Astrocyte (in vitro differentiated cells and primary cell): ENCODE data around the gene APOA1. TPM values are rescaled to one million over a fixed set of nuclear protein-coding genes. Genes with fewer than 3 reads are reported as not detected.
"Not testable (repeated sequence)": the region's sequence is repeated elsewhere in the genome, so short reads cannot be mapped to it uniquely, and the experiment has no call there.

ENCODE experiments used
- DNase-seq: peaks from one replicate; pipeline ENCODE4 v3.0.0-alpha.2; 2010; ENCODE audit warnings: low read depth
- FAIRE-seq: peaks from 2 replicates; lab custom pipeline; 2011; peaks lifted over from hg19 to GRCh38; lab: Jason Lieb, UNC
- H2AFZ ChIP-seq: 2 replicates; pipeline ENCODE4 v1.6.0; 2012; ENCODE audit warnings: low read depth, low read length, inconsistent platforms
- H3K27ac ChIP-seq: 2 replicates; pipeline ENCODE4 v1.5.1; 2011; ENCODE audit warnings: low read depth, low read length, inconsistent platforms
- H3K27me3 ChIP-seq: 2 replicates; pipeline ENCODE4 v1.6.0; 2011; ENCODE audit warnings: low read length, inconsistent platforms; ENCODE audit not compliant: insufficient read depth
- H3K36me3 ChIP-seq: 2 replicates; pipeline ENCODE4 v1.5.1; 2011; ENCODE audit warnings: low read length, inconsistent platforms; ENCODE audit not compliant: insufficient read depth
- H3K4me1 ChIP-seq: 2 replicates; pipeline ENCODE4 v1.5.1; 2011; ENCODE audit warnings: low read length, inconsistent platforms; ENCODE audit not compliant: insufficient read depth
- H3K4me2 ChIP-seq: 2 replicates; pipeline ENCODE4 v1.6.0; 2012; ENCODE audit warnings: low read length, inconsistent platforms
- H3K4me3 ChIP-seq: 2 replicates; pipeline ENCODE4 v1.5.1; 2011; ENCODE audit warnings: low read depth, mild to moderate bottlenecking, low read length, inconsistent platforms; ENCODE audit not compliant: insufficient read depth
- H3K79me2 ChIP-seq: 2 replicates; pipeline ENCODE4 v1.6.0; 2012; ENCODE audit warnings: mild to moderate bottlenecking, low read length, inconsistent platforms; ENCODE audit not compliant: insufficient read depth
- H3K9ac ChIP-seq: 2 replicates; pipeline ENCODE4 v1.6.0; 2012; ENCODE audit warnings: mild to moderate bottlenecking, low read length, inconsistent platforms
- H3K9me3 ChIP-seq: 2 replicates; pipeline ENCODE4 v1.5.1; 2012; ENCODE audit warnings: low read depth, mild to moderate bottlenecking, low read length, inconsistent platforms; ENCODE audit not compliant: insufficient read depth
- H4K20me1 ChIP-seq: 2 replicates; pipeline ENCODE4 v1.6.0; 2012; ENCODE audit warnings: low read length, inconsistent platforms; ENCODE audit not compliant: insufficient read depth
- H3K27ac Mint-ChIP-seq: one replicate; pipeline ENCODE4 v1.8.0; 2021; ENCODE audit warnings: mild to moderate bottlenecking, mixed read lengths; ENCODE audit not compliant: unreplicated experiment
- H3K27me3 Mint-ChIP-seq: one replicate; pipeline ENCODE4 v1.8.0; 2021; ENCODE audit warnings: low read depth, mixed read lengths; ENCODE audit not compliant: unreplicated experiment
- H3K36me3 Mint-ChIP-seq: one replicate; pipeline ENCODE4 v1.8.0; 2021; ENCODE audit warnings: low read depth, mixed read lengths; ENCODE audit not compliant: unreplicated experiment
- H3K4me1 Mint-ChIP-seq: one replicate; pipeline ENCODE4 v1.8.0; 2021; ENCODE audit warnings: low read depth, mixed read lengths; ENCODE audit not compliant: unreplicated experiment
- H3K4me3 Mint-ChIP-seq: one replicate; pipeline ENCODE4 v1.8.0; 2021; ENCODE audit warnings: mild to moderate bottlenecking, moderate library complexity, mixed read lengths; ENCODE audit not compliant: unreplicated experiment
- H3K9me3 Mint-ChIP-seq: one replicate; pipeline ENCODE4 v1.8.0; 2021; ENCODE audit warnings: mild to moderate bottlenecking, mixed read lengths; ENCODE audit not compliant: unreplicated experiment
- CTCF ChIP-seq: IDR thresholded peaks from 2 replicates; pipeline ENCODE4 v1.5.1; 2011; ENCODE audit warnings: low read depth, mild to moderate bottlenecking, inconsistent platforms, low read length, moderate library complexity; ENCODE audit not compliant: insufficient read depth
- EZH2 ChIP-seq: IDR thresholded peaks from 2 replicates; pipeline ENCODE4 v1.6.1; 2012; ENCODE audit warnings: mild to moderate bottlenecking, low read length, inconsistent platforms; ENCODE audit not compliant: insufficient read depth
- total RNA-seq: library from RNA; stranded (reverse); gene quantifications from 2 replicates; pipeline ENCODE4 v1.2.1, GENCODE V29; 2021

APOA1 gene
- total RNA-seq, 1 donor from 2014 or later: 6.0 TPM

- TF ChIP-seq EZH2 (no peak), CTCF (peak; percentile 28)
- Histone ChIP-seq H3K4me3 (peak overlapping the region; percentile 29), H3K4me2 (peak overlapping the region; percentile 84), H3K79me2 (no peaks in the 10 kb centered on the region), H3K27ac (peak overlapping the region; percentile 14), H4K20me1 (no peaks in the 10 kb centered on the region), H3K9me3 (no peaks in the 10 kb centered on the region), H3K4me1 (peaks cover 7% of the 10 kb centered on the region), H3K27me3 (no peaks in the 10 kb centered on the region), H2AFZ (peak overlapping the region; percentile 87), H3K36me3 (no peaks in the 10 kb centered on the region), H3K9ac (peak overlapping the region; percentile 47)
- Mint-ChIP-seq H3K36me3 (no peaks in the 10 kb centered on the region), H3K4me1 (peaks cover 11% of the 10 kb centered on the region), H3K9me3 (no peaks in the 10 kb centered on the region), H3K27ac (no peak overlapping the region), H3K4me3 (no peak overlapping the region), H3K27me3 (peaks cover 27% of the 10 kb centered on the region)
- DNase-seq (peak; percentile 86), FAIRE-seq (peak; percentile 41)
Measured at GRCh38 chr11:116835791-116836631, 1.4 kb downstream of the APOA1 start.

- FAIRE-seq: no peak
- Histone ChIP-seq H3K36me3 (no peaks in the 10 kb centered on the region), H2AFZ (peak overlapping the region; percentile 87), H3K27me3 (no peaks in the 10 kb centered on the region), H3K79me2 (no peaks in the 10 kb centered on the region), H3K9me3 (no peaks in the 10 kb centered on the region), H3K4me1 (peaks cover 7% of the 10 kb centered on the region), H3K9ac (peak overlapping the region; percentile 47), H4K20me1 (no peaks in the 10 kb centered on the region), H3K27ac (peak overlapping the region; percentile 14), H3K4me3 (peak overlapping the region; percentile 29), H3K4me2 (peak overlapping the region; percentile 84)
- DNase-seq: no peak
- Mint-ChIP-seq H3K27ac (peak overlapping the region; percentile 41), H3K9me3 (no peaks in the 10 kb centered on the region), H3K4me1 (peaks cover 11% of the 10 kb centered on the region), H3K36me3 (no peaks in the 10 kb centered on the region), H3K4me3 (no peak overlapping the region), H3K27me3 (peaks cover 27% of the 10 kb centered on the region)
- TF ChIP-seq CTCF (no peak), EZH2 (no peak)
Measured at GRCh38 chr11:116835042-116835772, 2.2 kb downstream of the APOA1 start.

- H3K9me3 ChIP-seq, H3K9ac ChIP-seq, H3K27me3 ChIP-seq, H3K4me2 ChIP-seq, H2AFZ ChIP-seq, H3K79me2 ChIP-seq, H3K9me3 Mint-ChIP-seq, H3K27ac ChIP-seq, H3K27ac Mint-ChIP-seq, FAIRE-seq, H3K4me1 ChIP-seq, DNase-seq, H3K36me3 ChIP-seq, H3K36me3 Mint-ChIP-seq, H4K20me1 ChIP-seq, H3K4me3 Mint-ChIP-seq, H3K4me3 ChIP-seq: not testable (repeated sequence)
- H3K4me1 Mint-ChIP-seq: peaks cover 11% of the 10 kb centered on the region
- H3K27me3 Mint-ChIP-seq: peaks cover 27% of the 10 kb centered on the region
Measured at GRCh38 chr11:116834535-116835041, 2.8 kb downstream of the APOA1 start.
